ENCODE measurements around the gene GPR83. TPM values are rescaled to one million over a fixed set of nuclear protein-coding genes. Genes with fewer than 3 reads are reported as not detected.

The GPR83 gene
- total RNA-seq, 1 donor: not detected

- TF ChIP-seq, protein P1, sequence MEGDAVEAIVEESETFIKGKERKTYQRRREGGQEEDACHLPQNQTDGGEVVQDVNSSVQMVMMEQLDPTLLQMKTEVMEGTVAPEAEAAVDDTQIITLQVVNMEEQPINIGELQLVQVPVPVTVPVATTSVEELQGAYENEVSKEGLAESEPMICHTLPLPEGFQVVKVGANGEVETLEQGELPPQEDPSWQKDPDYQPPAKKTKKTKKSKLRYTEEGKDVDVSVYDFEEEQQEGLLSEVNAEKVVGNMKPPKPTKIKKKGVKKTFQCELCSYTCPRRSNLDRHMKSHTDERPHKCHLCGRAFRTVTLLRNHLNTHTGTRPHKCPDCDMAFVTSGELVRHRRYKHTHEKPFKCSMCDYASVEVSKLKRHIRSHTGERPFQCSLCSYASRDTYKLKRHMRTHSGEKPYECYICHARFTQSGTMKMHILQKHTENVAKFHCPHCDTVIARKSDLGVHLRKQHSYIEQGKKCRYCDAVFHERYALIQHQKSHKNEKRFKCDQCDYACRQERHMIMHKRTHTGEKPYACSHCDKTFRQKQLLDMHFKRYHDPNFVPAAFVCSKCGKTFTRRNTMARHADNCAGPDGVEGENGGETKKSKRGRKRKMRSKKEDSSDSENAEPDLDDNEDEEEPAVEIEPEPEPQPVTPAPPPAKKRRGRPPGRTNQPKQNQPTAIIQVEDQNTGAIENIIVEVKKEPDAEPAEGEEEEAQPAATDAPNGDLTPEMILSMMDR (IDR thresholded peaks at IDR 0.05; ENCODE audit: insufficient read depth, low read length): no peak
- no peak for DNase-seq (ENCODE audit: low read depth)
- H3K4me3 ChIP-seq (ENCODE audit: low read depth, low read length): no peak overlapping the region
These were observed 31.8 kb upstream of the GPR83 start for GRCh38 chr11:94433049-94433448.

GRCh38 chr11:94424662-94425061 is 23.4 kb upstream of the GPR83 start:
- no peak overlapping the region for H3K4me3 ChIP-seq (ENCODE audit: low read depth, low read length)
- TF ChIP-seq, protein P1 (IDR thresholded peaks at IDR 0.05; ENCODE audit: insufficient read depth, low read length): no peak
- DNase-seq (ENCODE audit: low read depth): peak; percentile 23

DNA sequence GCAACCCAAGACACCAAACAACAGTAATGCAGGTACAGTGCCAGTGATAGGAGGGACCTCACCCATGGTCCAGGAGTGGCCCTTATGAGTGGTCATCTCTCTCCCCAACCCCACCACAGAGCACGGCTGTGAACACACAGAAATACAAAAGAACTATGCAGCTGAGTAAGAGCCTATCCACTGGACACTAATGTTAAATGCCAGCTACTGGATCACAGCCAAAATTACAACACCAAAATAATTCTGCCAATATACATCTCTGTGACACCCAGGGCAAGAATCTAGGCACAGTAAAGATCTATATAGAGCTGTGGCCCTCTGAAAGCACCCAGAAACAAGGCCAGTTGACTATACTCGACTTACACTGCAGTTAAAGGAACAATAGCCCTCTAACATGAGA is 22.8 kb upstream of the GPR83 start:
- H3K4me3 ChIP-seq (ENCODE audit: low read depth, low read length): no peak overlapping the region
- TF ChIP-seq, protein P1 (IDR thresholded peaks at IDR 0.05; ENCODE audit: insufficient read depth, low read length): no peak
- DNase-seq (ENCODE audit: low read depth): peak; percentile 10

- no peak overlapping the region for H3K4me3 ChIP-seq (ENCODE audit: low read depth, low read length)
- TF ChIP-seq, protein P1 (IDR thresholded peaks at IDR 0.05; ENCODE audit: insufficient read depth, low read length): no peak
- no peak for DNase-seq (ENCODE audit: low read depth)
These were observed 22.3 kb upstream of the GPR83 start for GRCh38 chr11:94423507-94423906.

- DNase-seq (ENCODE audit: low read depth): no peak
- no peak overlapping the region for H3K4me3 ChIP-seq (ENCODE audit: low read depth, low read length)
- TF ChIP-seq, protein P1 (IDR thresholded peaks at IDR 0.05; ENCODE audit: insufficient read depth, low read length): no peak
These were observed 17.0 kb upstream of the GPR83 start for GRCh38 chr11:94418123-94418765.

GRCh38 chr11:94417386-94417987 is 16.3 kb upstream of the GPR83 start:
- H3K4me3 ChIP-seq (ENCODE audit: low read depth, low read length): no peak overlapping the region
- TF ChIP-seq, protein P1 (IDR thresholded peaks at IDR 0.05; ENCODE audit: insufficient read depth, low read length): peak; percentile 75
- DNase-seq (ENCODE audit: low read depth): peak; percentile 77

All from fibroblast of the aortic adventitia (primary cell).